Measurements from ENCODE around the gene CTF1. TPM values are rescaled to one million over a fixed set of nuclear protein-coding genes. Genes with fewer than 3 reads are reported as not detected.
"Not testable (repeated sequence)": the region's sequence is repeated elsewhere in the genome, so short reads cannot be mapped to it uniquely, and the experiment has no call there.

The CTF1 gene, protein sequence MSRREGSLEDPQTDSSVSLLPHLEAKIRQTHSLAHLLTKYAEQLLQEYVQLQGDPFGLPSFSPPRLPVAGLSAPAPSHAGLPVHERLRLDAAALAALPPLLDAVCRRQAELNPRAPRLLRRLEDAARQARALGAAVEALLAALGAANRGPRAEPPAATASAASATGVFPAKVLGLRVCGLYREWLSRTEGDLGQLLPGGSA
- under 1 TPM; 0.17 to 0.36 TPM for total RNA-seq

DNA sequence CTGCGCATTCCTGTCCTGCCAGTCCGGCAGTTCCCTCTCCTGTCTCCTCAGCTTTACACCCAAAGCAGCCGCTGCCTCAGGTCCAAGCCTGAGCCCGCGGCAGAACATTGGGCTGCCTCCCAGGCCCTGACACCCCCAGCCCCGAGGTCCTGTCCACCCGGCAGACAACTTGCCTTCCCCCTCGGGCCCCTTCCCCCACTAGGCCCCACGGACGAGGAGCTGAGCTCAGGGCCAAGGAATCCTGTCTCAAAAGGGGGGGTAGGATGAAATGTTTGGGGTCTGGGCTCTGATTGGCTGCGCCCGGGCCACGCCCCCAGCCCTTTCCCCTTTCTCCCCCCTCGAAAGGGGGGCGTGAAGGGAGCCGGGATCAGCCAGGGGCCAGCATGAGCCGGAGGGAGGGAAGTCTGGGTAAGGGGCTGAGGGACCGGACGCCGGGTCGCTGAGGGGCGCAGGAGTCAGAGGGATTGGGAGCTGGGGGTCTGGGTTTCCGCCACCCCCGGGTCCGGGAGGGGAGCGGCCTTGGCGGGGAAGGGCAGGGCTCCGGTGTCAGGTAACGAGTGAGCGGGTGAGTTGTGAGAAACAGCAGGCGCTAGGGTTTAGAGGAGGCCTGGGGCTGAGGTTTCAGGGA, at the start of gene CTF1:
TSS of gene CTF1 (plus strand) at position 354 of the 628 bp plus-strand sequence. CDS start at position 384, 30 bp downstream.
- ATAC-seq, result no peak
- peak within 1 kb of the TSS; percentile 15 to 80 for H3K27ac Mint-ChIP-seq
- peak within 1 kb of the TSS; percentile 60 for H3K4me3 Mint-ChIP-seq
- H3K4me1 Mint-ChIP-seq (ENCODE audit: low read depth in 2 of 2), result peaks cover 34 to 46% of the 10 kb centered on the region in 2 donors
- DNase-seq (ENCODE audit: low spot score), result no peak
- H3K27me3 Mint-ChIP-seq, result no peaks in the 10 kb centered on the region
- no peaks in the 10 kb centered on the region for H3K36me3 Mint-ChIP-seq
- no peaks in the 10 kb centered on the region for H3K9me3 Mint-ChIP-seq

DNA sequence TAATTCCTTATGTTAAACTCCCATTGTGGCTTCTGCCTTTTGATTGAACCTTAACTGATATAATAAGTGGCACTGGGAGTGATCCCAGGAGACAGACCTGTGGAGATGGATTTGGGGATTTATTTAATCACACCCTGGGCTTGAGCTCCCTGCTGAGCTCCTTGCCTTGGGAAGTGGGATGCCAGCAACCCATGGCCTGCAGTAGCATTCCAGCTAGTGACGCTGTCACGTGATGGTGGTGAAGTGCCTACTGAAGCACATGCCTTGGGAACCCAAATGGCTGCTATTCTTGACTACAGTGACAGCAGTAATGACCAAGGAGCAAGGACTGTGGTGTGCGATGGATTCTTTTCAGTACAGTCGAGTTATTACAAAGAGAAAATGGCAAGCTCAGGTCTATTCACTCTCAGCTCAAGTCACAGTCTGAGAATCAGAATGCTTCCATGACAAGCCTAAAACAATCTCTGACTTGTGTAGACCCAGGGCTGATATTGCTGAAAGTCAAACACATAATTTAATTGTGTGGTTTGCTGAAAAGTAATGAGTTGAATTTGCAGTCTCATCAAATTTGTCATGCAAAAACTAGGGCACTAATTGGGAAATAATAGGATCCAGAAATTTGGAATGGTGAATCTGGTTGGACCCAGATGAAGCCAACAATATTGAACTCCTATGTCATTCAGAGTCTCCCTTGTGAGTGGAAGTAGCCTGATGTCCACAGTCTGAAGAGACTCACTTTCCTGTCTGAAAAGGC, 49.6 kb upstream of the CTF1 start:
- DNase-seq (ENCODE audit: low spot score), result no peak
- no peak for ATAC-seq
- H3K36me3 Mint-ChIP-seq, result no peaks in the 10 kb centered on the region
- H3K4me1 Mint-ChIP-seq (ENCODE audit: low read depth in 2 of 2), result peaks cover 10 to 11% of the 10 kb centered on the region in 2 donors
- no peaks in the 10 kb centered on the region for H3K9me3 Mint-ChIP-seq
- H3K4me3 Mint-ChIP-seq, result no peak overlapping the region
- no peaks in the 10 kb centered on the region for H3K27me3 Mint-ChIP-seq
- no peak overlapping the region for H3K27ac Mint-ChIP-seq

DNA sequence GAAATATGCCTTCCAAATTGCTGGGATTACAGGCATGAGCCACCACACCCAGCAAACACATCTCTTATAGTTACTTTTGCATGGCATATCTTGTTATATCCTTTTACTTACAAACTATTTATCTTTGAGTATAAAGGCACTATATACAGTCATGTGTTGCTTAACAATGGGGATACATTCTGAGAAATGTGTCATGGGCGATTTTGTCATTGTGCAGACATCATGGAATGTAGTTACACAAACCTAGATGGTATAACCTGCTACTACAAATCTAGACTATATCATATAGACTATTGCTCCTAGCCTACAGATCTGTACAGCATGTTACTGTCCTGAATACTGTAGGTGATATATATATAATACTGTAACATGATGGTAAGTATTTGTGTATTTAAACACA, 46.2 kb upstream of the CTF1 start:
- ATAC-seq, result no peak
- DNase-seq (ENCODE audit: low spot score), result no peak
- Mint-ChIP-seq H3K36me3 (peaks cover 9% of the 10 kb centered on the region), H3K27me3 (no peaks in the 10 kb centered on the region), H3K9me3 (no peaks in the 10 kb centered on the region), H3K4me1 (ENCODE audit: low read depth in 2 of 2) (peaks cover 4 to 7% of the 10 kb centered on the region in 2 donors), H3K4me3 (no peak overlapping the region), H3K27ac (no peak overlapping the region)

DNA sequence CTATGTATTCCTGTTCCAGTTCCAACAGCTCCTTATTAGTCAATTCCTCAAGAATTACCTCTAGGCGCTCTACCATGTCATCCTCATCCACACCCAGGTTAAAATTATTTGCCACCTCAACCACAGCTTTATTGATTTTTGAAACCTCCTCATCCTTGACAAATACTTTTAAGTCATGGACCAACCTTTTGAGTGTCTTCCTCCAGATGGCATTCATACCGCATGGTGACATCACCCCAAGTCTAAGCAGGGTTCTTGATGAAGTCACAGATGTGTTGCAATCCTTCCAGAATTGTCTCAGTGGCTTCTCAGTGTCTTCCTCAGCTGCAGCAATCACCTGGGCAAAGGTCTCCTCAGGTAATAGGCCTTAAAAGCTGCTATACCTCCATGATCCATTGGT, 42.7 kb upstream of the CTF1 start:
- Mint-ChIP-seq H3K4me1 (ENCODE audit: low read depth in 2 of 2) (peaks cover 7 to 9% of the 10 kb centered on the region in 2 donors), H3K9me3 (no peaks in the 10 kb centered on the region), H3K27me3 (no peaks in the 10 kb centered on the region), H3K4me3 (no peak overlapping the region), H3K27ac (peak overlapping the region in 1 of 2 donors; percentile 3), H3K36me3 (peaks cover 9% of the 10 kb centered on the region)
- no peak for DNase-seq (ENCODE audit: low spot score)
- ATAC-seq, result no peak

DNA sequence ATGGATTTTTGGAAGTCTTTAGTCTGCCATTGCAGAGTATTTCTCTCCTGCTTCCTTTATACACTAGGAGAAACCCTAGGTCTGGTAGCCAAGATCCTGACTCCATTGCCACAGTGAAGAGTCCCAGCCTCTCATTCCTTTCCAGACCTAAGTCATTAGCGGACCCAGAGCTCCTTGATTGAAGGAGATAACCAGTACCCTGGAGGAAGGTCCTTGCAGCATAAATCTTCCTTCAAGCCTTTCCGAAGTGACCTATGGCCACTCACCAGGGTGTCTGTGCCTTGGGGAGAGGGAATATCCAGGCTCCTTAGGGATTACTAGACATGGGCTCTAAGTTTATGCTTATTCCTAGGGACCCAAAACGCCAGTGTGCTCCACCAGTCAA, 38.3 kb upstream of the CTF1 start:
- H3K9me3 Mint-ChIP-seq, result no peaks in the 10 kb centered on the region
- peaks cover 7 to 10% of the 10 kb centered on the region in 2 donors for H3K4me1 Mint-ChIP-seq (ENCODE audit: low read depth in 2 of 2)
- peaks cover 9% of the 10 kb centered on the region for H3K36me3 Mint-ChIP-seq
- no peaks in the 10 kb centered on the region for H3K27me3 Mint-ChIP-seq
- H3K27ac Mint-ChIP-seq, result no peak overlapping the region
- ATAC-seq (no peak), DNase-seq (ENCODE audit: low spot score) (no peak)
- H3K4me3 Mint-ChIP-seq, result no peak overlapping the region

DNA sequence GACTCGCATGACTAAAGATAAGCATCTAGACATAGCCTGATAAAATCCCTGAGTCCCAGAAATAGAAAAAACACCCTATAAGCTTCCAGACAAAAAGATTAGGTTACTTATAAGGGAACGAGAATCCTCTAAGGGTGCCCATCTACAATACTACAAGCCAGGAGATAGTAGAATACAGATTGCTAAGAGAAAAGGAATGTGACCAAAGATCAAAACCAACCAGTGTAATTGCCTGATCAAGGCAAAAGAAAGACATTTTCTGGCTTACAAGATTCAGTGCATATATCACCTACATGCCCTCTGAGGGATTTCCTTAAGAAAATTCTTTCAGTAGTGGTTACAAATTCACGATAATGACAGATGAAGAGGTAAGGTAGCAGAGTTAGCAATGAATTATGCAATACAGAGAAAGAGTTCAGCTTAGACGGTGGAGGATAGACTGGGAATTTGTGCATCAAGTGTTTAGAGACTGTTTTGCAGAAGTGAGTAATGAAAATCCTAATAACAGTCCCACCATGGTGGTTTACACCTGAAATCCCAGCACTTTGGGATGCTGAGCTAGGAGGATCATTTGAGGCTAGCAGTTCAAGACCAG, 37.5 kb upstream of the CTF1 start:
- Mint-ChIP-seq H3K27ac (no peak overlapping the region), H3K4me3 (no peak overlapping the region), H3K9me3 (no peaks in the 10 kb centered on the region), H3K27me3 (no peaks in the 10 kb centered on the region), H3K4me1 (ENCODE audit: low read depth in 2 of 2) (peaks cover 4 to 5% of the 10 kb centered on the region in 2 donors), H3K36me3 (peaks cover under 1% of the 10 kb centered on the region)
- ATAC-seq (no peak), DNase-seq (ENCODE audit: low spot score) (no peak)

DNA sequence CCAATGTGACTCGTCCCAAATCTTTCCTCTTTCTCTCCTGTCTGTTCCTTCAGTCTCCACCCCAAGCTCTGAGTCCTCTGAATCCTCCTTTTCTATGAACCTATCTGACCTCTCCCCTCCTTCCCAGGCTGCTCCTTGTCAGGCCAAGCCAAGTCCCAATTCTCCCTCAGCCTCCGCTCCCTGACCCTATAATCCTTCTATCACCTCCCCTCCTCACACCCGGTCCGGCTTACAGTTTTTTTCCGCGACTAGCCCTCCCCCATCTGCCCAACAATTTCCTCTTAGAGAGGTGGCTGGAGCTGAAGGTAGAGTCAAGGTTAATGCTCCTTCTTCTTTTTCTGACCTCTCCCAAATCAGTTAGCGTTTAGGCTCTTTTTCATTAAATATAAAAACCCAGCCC, 35.7 kb upstream of the CTF1 start:
- not testable (repeated sequence) for H3K27ac Mint-ChIP-seq; H3K27me3 Mint-ChIP-seq; H3K4me3 Mint-ChIP-seq; H3K9me3 Mint-ChIP-seq; DNase-seq (ENCODE audit: low spot score); ATAC-seq; H3K4me1 Mint-ChIP-seq (ENCODE audit: low read depth in 2 of 2); H3K36me3 Mint-ChIP-seq

DNA sequence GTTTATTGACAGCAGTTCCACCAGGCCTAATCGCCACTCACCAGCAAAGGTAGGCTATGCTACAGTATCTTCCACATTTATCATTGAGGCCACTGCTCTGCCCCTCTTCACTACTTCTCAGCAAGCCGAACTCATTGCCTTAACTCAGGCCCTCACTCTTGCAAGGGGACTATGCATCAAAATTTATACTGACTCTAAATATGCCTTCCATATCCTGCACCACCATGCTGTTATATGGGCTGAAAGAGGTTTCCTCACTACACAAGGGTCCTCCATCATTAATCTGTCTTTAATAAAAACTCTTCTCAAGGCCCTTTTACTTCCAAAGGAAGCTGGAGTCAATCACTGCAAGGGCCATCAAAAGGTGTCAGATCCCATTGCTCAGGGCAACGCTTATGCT, 33.2 kb upstream of the CTF1 start:
- H3K27me3 Mint-ChIP-seq; H3K4me3 Mint-ChIP-seq; ATAC-seq; H3K36me3 Mint-ChIP-seq; H3K4me1 Mint-ChIP-seq (ENCODE audit: low read depth in 2 of 2); H3K9me3 Mint-ChIP-seq; H3K27ac Mint-ChIP-seq; DNase-seq (ENCODE audit: low spot score): not testable (repeated sequence)

DNA sequence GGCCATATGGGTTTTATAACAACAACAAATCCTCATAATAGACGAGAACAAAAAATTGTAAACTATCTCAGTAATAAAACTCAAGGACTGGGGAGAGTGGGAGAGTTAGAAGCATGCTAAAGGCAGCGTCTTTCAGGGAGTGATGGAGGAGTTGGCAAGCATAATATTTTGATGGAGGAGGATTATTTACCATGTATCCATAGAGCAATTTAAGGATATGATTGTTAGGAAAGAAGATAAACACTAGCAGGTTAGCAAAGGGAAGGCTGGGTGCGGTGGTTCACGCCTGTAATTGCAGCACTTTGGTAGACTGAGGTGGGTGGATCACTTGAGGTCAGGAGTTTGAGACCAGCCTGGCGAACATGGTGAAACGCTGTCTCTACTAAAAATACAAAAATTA, 30.4 kb upstream of the CTF1 start:
- Mint-ChIP-seq H3K27ac (no peak overlapping the region), H3K36me3 (no peaks in the 10 kb centered on the region), H3K9me3 (no peaks in the 10 kb centered on the region)

DNA sequence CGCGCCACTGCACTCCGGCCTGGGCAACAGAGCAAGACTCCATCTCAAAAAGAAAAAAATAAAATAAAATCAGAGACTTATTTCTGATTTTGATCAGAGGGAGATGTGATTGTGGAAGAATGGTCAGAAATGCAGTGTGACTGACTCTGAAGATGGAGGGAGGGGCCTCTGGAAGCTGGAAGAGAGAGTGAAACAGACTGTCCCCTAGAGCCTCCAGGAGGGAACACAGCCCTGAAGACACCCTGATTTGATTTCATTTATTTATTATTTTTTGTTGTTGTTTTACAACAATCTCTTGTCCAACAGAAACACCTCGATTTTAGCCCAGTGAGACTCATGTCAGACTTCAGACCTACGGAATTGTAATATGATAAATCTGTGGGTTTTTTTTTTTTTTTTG, 28.7 kb upstream of the CTF1 start:
- H3K27ac Mint-ChIP-seq, result no peak overlapping the region
- no peaks in the 10 kb centered on the region for H3K27me3 Mint-ChIP-seq
- peaks cover 16 to 20% of the 10 kb centered on the region in 2 donors for H3K4me1 Mint-ChIP-seq (ENCODE audit: low read depth in 2 of 2)
- DNase-seq (ENCODE audit: low spot score), result no peak
- H3K36me3 Mint-ChIP-seq, result no peaks in the 10 kb centered on the region
- no peaks in the 10 kb centered on the region for H3K9me3 Mint-ChIP-seq
- no peak for ATAC-seq
- H3K4me3 Mint-ChIP-seq, result no peak overlapping the region

More for the DNA sequence above, 30.4 kb upstream of the CTF1 start:
- no peaks in the 10 kb centered on the region for H3K27me3 Mint-ChIP-seq
- no peak for ATAC-seq
- H3K4me3 Mint-ChIP-seq, result no peak overlapping the region
- DNase-seq (ENCODE audit: low spot score), result no peak
- peaks cover 2 to 4% of the 10 kb centered on the region in 2 donors for H3K4me1 Mint-ChIP-seq (ENCODE audit: low read depth in 2 of 2)

DNA sequence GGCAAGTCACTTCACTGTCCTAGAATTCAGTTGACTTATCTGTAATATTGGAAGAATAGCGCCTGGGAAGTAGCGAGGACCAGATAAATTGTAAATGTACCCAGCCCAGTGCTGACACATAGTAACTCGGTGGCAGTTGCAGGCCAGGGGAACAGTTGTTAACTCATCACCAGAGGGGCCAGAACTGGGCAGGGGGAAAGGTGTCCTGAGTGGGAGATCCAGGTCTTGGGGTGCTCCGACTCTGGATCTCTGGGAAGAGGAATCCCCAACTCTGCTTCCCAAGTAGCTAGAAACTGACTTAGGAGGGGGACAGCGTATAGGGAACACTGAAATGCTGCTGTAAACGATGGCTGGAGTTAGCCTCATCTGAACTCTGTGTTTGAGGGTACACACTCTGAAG, 25.5 kb upstream of the CTF1 start:
- Mint-ChIP-seq H3K27me3 (no peaks in the 10 kb centered on the region), H3K4me1 (ENCODE audit: low read depth in 2 of 2) (peaks cover 32 to 33% of the 10 kb centered on the region in 2 donors), H3K27ac (peak overlapping the region; percentile 90 to 94), H3K4me3 (no peak overlapping the region), H3K36me3 (peaks cover 3% of the 10 kb centered on the region), H3K9me3 (no peaks in the 10 kb centered on the region)
- ATAC-seq (no peak), DNase-seq (ENCODE audit: low spot score) (no peak)

DNA sequence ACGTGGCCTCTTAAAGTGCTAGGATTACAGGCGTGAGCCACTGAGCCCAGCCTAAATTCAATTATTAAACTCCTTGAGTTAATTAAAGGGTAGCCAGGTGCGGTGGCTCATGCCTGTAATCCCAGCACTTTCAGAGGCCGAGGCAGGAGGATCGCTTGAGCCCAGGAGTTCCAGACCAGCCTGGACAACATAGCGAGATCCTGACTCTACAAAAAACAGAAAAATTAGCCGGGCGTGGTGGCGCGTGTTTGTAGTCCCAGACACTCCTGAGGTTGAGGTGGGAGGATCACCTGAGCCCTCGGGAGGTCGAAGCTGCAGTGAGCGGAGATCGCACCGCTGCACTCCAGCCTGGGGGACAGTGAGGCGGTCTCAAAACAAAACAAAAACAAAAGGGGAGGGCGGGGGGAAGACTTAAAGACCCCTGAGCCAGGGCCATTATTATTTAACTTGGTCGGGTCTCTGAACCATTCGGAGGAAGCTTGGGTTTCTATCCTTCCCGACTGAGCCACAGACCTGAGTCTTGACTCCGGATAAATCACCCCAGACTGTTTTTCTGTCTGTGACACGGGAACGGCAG, 22.1 kb upstream of the CTF1 start:
- no peak for ATAC-seq
- H3K4me1 Mint-ChIP-seq (ENCODE audit: low read depth in 2 of 2), result peaks cover 40 to 44% of the 10 kb centered on the region in 2 donors
- H3K36me3 Mint-ChIP-seq, result peaks cover 12% of the 10 kb centered on the region
- DNase-seq (ENCODE audit: low spot score), result no peak
- H3K27me3 Mint-ChIP-seq, result no peaks in the 10 kb centered on the region
- H3K4me3 Mint-ChIP-seq, result peak overlapping the region; percentile 91
- H3K27ac Mint-ChIP-seq, result peak overlapping the region; percentile 90 to 99
- no peaks in the 10 kb centered on the region for H3K9me3 Mint-ChIP-seq

DNA sequence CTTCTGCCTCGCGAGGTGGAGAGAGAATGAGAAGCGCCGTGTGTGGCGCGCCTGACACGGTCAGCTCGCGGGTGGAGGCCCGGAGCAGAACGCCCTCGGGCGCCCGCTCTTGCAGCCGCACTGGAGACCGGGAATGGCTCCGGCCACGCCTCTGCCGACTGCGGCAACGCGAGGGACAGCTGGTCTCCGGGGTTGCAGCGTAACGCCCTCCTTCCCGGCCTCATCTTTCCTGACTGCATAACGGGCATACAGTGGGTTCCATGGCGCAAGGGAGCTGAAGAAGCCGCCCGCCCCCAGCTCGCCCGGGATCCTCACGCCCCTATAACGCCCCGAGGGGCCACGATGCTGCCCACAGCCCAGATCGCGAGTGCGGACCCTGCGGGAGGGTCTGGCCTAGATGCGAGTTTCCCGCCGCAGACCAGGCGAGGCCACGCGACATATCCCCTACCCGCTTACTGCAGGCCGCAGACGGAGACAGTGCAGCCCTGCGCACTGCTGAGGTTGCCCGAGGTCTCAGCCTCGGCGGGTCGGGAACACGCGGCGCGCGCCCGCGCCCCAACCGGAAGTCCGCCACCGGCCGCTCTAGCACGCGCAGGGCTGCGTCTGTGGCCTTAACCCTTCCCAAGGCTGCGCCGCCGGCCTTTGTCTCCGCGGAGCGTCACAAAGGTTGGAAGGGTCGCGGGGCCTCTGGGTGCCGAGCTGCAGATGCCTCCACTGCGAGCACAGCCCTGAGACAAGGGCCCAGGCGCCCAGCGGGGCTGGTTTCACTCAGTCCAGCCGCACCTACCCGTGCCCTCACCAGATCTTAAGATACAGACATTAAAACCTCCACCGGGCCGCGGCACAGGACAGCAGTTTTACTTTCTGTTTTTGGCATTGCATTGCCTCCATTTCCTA, 21.3 kb upstream of the CTF1 start:
- peak; percentile 94 for DNase-seq (ENCODE audit: low spot score)
- H3K9me3 Mint-ChIP-seq, result no peaks in the 10 kb centered on the region
- H3K4me1 Mint-ChIP-seq (ENCODE audit: low read depth in 2 of 2), result peaks cover 40 to 44% of the 10 kb centered on the region in 2 donors

More for the DNA sequence above, 21.3 kb upstream of the CTF1 start:
- Mint-ChIP-seq H3K4me3 (peak overlapping the region; percentile 91), H3K36me3 (peaks cover 12% of the 10 kb centered on the region), H3K27ac (peak overlapping the region; percentile 90 to 99), H3K27me3 (no peaks in the 10 kb centered on the region)
- ATAC-seq, result peak; percentile 91 to 93
